ENCODE results near the gene FHDC1.

The FHDC1 gene

GRCh38 chr4:153013202-153013977 lies 77.3 kb downstream of the FHDC1 start:
- DNase-seq: no peak

- DNase-seq: no peak
Measured at GRCh38 chr4:153014460-153014859, 78.3 kb downstream of the FHDC1 start.

DNA sequence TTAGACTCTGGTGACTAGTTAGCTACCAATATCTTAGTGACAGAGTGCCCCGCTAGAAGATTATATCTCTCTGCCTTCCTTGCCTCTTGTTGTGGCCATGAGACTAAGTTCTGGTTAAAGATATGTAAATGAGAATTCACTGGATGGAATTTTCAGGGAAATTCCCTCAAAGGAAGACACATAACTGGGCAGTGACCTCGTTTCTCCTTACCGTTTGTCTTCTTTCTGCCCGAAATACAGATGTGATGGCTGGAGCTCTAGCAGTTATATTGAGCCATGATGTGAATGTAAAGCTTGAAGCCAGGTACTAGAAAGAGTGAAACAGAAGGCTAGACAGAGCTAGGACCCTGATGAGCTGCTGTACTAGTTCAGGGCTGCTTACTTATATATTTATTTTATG lies 80.5 kb downstream of the FHDC1 start:
- no peak for DNase-seq

GRCh38 chr4:153018031-153018430 lies 81.9 kb downstream of the FHDC1 start:
- no peak for DNase-seq

- DNase-seq: no peak
Measured at GRCh38 chr4:153018684-153019083, 82.6 kb downstream of the FHDC1 start.

DNA sequence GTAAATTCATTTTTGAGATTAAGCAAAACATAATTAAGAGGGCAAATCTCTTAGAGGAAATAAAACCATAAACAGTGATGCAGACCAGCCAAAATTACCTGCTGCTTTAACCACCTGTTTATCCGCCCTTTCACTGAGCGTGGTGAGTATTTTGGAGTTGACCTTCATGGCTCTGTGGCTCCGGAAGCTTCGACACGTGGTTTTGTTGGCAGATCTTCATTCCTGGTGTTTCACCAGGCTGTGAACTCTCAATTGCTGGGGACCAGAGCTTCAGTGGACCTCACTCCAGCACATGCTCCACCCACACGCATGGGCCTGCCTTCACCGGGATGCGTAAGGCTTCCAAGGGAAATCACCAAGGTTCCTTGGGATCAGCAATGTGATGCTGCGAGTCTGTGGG lies 83.8 kb downstream of the FHDC1 start:
- DNase-seq: no peak

DNA sequence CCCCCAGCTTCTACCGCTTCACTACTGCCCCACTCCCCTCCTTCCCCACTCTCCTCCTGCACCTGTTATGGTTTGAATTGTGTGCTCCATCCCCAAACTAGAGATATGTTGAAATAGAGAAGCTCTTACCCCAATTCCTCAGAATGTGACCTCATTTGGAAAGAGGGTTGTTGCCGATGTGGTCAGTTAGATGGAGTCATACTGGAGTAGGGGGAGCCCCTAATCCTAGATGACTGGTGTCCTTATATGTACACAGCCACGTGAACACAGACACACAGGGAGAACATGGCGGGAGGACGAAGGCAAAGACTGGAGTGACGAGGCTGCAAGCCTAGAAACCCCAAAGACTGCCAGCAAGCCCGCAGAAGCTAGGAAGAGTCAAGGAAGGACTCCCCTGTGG lies 84.3 kb downstream of the FHDC1 start:
- DNase-seq: no peak

GRCh38 chr4:153021276-153021675 lies 85.2 kb downstream of the FHDC1 start:
- no peak for DNase-seq

GRCh38 chr4:153022241-153022715 lies 86.2 kb downstream of the FHDC1 start:
- no peak for DNase-seq

DNA sequence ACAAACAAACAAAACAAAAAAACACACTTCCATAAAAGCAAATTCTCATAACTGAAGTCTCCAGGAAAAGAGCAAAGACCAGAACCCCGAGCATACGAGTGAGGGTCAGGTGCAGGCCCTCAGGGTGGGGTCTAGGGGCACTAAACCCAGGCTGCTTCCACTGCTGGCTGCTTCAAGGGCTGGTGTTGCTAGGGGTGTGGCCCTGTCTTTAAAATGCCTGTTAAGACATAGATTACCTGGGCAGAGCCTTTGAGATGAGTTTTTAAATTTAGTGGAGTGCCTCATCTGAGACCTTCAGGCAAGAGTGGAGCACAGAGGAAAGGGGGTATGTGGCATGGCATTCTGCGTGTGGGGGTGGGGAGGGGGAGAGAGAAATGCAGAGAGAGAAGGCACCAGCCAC lies 87.0 kb downstream of the FHDC1 start:
- DNase-seq: no peak

- DNase-seq: no peak
Measured at GRCh38 chr4:153023692-153024394, 87.7 kb downstream of the FHDC1 start.

DNA sequence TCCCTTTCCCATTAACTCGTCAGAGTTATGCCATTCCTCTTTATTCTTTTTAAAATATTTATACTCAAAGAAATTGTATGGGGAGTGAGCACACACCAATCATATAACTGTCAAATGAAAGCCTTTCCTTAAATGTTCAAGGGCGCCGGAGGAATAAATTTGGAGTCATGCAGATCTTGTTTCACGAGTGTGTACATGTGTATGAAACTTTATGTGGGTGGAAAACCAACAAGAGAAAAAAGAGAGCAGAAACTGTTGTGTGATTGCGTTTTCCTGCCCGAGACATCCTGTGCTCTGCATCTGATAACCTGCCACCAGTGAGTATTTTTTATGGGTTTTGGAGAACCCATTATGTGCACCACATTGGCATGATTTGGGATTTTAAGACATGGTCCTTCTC lies 88.3 kb downstream of the FHDC1 start:
- DNase-seq: no peak

DNA sequence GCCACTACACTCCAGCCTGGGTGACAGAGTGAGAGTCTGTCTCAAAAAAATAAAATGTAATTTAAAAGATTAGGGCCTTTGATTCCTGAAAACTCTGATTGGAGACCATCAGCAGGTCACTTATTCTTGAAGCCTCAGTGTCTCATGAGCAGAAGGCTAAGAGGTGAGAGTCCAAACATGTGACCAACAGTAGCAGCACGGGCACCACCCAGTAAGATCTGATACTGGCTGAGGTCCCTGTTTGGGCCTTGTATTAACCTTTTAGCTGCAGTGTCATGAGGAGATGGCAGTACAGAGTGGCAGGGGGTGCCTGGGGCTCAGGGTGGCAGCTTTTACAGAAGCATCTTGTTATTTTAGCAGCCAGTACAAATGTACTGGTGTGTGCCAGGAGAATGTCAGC lies 89.3 kb downstream of the FHDC1 start:
- DNase-seq: no peak

GRCh38 chr4:153026591-153027346 lies 90.6 kb downstream of the FHDC1 start:
- DNase-seq: no peak

DNA sequence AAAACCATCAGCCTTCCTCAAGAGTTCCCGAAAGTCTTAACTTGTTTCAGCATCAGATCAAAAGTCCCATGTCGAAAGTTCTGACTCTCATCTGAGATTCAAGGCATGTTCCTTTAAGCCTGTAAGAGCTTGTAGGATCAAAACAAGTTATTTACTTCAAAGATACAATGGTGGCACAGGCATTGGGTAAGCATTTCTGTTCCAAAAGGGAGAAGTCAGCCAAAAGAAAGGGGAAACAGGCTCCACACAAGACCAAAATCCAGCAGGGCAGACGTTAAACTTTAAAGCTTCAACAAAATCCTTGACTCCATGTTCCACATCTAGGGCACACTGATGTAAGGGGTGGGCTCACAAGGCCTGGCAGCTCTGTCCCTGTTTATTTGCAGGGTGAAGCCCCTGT lies 91.7 kb downstream of the FHDC1 start:
- DNase-seq: no peak

DNA sequence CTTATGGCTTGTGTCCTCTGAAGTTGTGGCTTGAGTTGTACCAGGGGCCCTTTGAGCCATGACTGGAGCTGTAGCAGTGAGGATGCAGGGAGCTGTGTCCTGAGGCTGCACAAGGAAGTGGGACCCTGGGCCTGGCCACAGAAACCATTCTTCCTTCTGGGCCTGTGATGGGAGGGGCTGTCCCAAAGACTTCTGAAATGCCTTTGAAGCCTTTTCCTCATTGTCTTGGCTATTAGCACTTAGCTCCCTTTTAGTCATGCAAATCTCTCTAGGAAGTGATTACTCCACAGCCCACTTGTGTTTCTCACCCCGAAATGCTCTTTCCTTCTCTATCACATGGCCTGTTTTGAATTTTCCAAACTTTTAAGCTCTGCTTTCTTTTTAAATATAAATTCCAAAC lies 92.4 kb downstream of the FHDC1 start:
- DNase-seq: no peak

Data from NCI-H1048 (cell line).